ENCODE data around the gene ZNF536. TPM values are rescaled to one million over a fixed set of nuclear protein-coding genes. Genes with fewer than 3 reads are reported as not detected.
"Not testable (repeated sequence)": the region's sequence is repeated elsewhere in the genome, so short reads cannot be mapped to it uniquely, and the experiment has no call there.

The ZNF536 gene
- total RNA-seq, 4 donors from 2014 or later: 30.8 to 48.7 (median 40.8) TPM

- TF ChIP-seq POLR2A (IDR thresholded peaks at IDR 0.05) (no peak), EP300 (IDR thresholded peaks at IDR 0.05) (no peak), CTCF (IDR thresholded peaks at IDR 0.05) (no peak)
- Histone ChIP-seq H3K36me3 (no peaks in the 10 kb centered on the region), H3K4me3 (no peak overlapping the region), H3K9me3 (no peaks in the 10 kb centered on the region), H3K4me1 (peaks cover 0 to 22% (median 6%) of the 10 kb centered on the region in 4 donors), H3K27me3 (no peaks in the 10 kb centered on the region), H3K27ac (peak overlapping the region in 2 of 4 donors; percentile 8 to 63)
- no peak for DNase-seq (ENCODE audit: low spot score in 2 of 2)
- WGBS, 2 donors: 15 to 22% methylated on average over 6 of the region's 6 CpGs
These were observed 107.9 kb downstream of the ZNF536 start for GRCh38 chr19:30480097-30480496.

GRCh38 chr19:30481063-30481462, 108.9 kb downstream of the ZNF536 start:
- H3K27me3 ChIP-seq: no peaks in the 10 kb centered on the region
- WGBS, 2 donors: 83 to 85% methylated on average over 4 of the region's 4 CpGs
- no peak for TF ChIP-seq POLR2A (IDR thresholded peaks at IDR 0.05)
- no peak for TF ChIP-seq CTCF (IDR thresholded peaks at IDR 0.05)
- no peak for TF ChIP-seq EP300 (IDR thresholded peaks at IDR 0.05)

GRCh38 chr19:30481823-30482222, 109.6 kb downstream of the ZNF536 start:
- no peak for TF ChIP-seq EP300 (IDR thresholded peaks at IDR 0.05)
- no peak for TF ChIP-seq POLR2A (IDR thresholded peaks at IDR 0.05)
- no peak for TF ChIP-seq CTCF (IDR thresholded peaks at IDR 0.05)
- Histone ChIP-seq H3K27me3 (no peaks in the 10 kb centered on the region), H3K27ac (no peak overlapping the region), H3K9me3 (no peaks in the 10 kb centered on the region), H3K4me1 (peaks cover 0 to 22% (median 6%) of the 10 kb centered on the region in 4 donors), H3K4me3 (no peak overlapping the region), H3K36me3 (no peaks in the 10 kb centered on the region)
- 94 to 99% methylated on average over 6 of the region's 6 CpGs for WGBS, 2 donors
- no peak for DNase-seq (ENCODE audit: low spot score in 2 of 2)

More at GRCh38 chr19:30481063-30481462, 108.9 kb downstream of the ZNF536 start:
- DNase-seq (ENCODE audit: low spot score in 2 of 2): no peak
- Histone ChIP-seq H3K4me1 (peaks cover 0 to 22% (median 6%) of the 10 kb centered on the region in 4 donors), H3K4me3 (no peak overlapping the region), H3K9me3 (no peaks in the 10 kb centered on the region), H3K27ac (no peak overlapping the region), H3K36me3 (no peaks in the 10 kb centered on the region)

GRCh38 chr19:30482956-30483355, 110.8 kb downstream of the ZNF536 start:
- H3K4me1 ChIP-seq: peaks cover 0 to 22% (median 6%) of the 10 kb centered on the region in 4 donors
- no peak for DNase-seq (ENCODE audit: low spot score in 2 of 2)
- no peak for TF ChIP-seq POLR2A (IDR thresholded peaks at IDR 0.05)
- TF ChIP-seq CTCF (IDR thresholded peaks at IDR 0.05): no peak
- TF ChIP-seq EP300 (IDR thresholded peaks at IDR 0.05): no peak
- WGBS, 2 donors: 82 to 85% methylated on average over 1 of the region's 1 CpG
- H3K27ac ChIP-seq: no peak overlapping the region
- H3K9me3 ChIP-seq: no peaks in the 10 kb centered on the region
- H3K4me3 ChIP-seq: no peak overlapping the region
- H3K27me3 ChIP-seq: no peaks in the 10 kb centered on the region
- H3K36me3 ChIP-seq: no peaks in the 10 kb centered on the region

GRCh38 chr19:30486250-30486649, 114.1 kb downstream of the ZNF536 start:
- H3K9me3 ChIP-seq; H3K27me3 ChIP-seq; DNase-seq (ENCODE audit: low spot score in 2 of 2); H3K36me3 ChIP-seq; H3K4me3 ChIP-seq; H3K27ac ChIP-seq: not testable (repeated sequence)
- 91 to 94% methylated on average over 2 of the region's 2 CpGs for WGBS, 2 donors
- H3K4me1 ChIP-seq: peaks cover 0 to 11% (median 3%) of the 10 kb centered on the region in 4 donors

- H3K27me3 ChIP-seq: no peaks in the 10 kb centered on the region
- no peak for DNase-seq (ENCODE audit: low spot score in 2 of 2)
- H3K36me3 ChIP-seq: no peaks in the 10 kb centered on the region
- WGBS, 2 donors: 73 to 78% methylated on average over 3 of the region's 3 CpGs
- no peaks in the 10 kb centered on the region for H3K9me3 ChIP-seq
- no peak overlapping the region for H3K4me3 ChIP-seq
- no peak for TF ChIP-seq POLR2A (IDR thresholded peaks at IDR 0.05)
- TF ChIP-seq EP300 (IDR thresholded peaks at IDR 0.05): no peak
- no peak for TF ChIP-seq CTCF (IDR thresholded peaks at IDR 0.05)
- peaks cover 0 to 20% (median 4%) of the 10 kb centered on the region in 4 donors for H3K4me1 ChIP-seq
- H3K27ac ChIP-seq: peak overlapping the region in 1 of 4 donors; percentile 3
These were observed 115.0 kb downstream of the ZNF536 start for GRCh38 chr19:30487178-30487577.

Data from tibial nerve (tissue), 4 donors.